SK-N-SH (cell line): ENCODE data around the gene CUEDC1. TPM values are rescaled to one million over a fixed set of nuclear protein-coding genes. Genes with fewer than 3 reads are reported as not detected.
"Not testable (repeated sequence)": the region's sequence is repeated elsewhere in the genome, so short reads cannot be mapped to it uniquely, and the experiment has no call there.

Experiments
- CTCF ChIA-PET: fragments of 300-600, 350-600 bp; formaldehyde crosslinking; extraction: SDS; loops from one replicate; lab custom pipeline; 2021; lab: Yijun Ruan, JAX
- POLR2A ChIA-PET: fragments of 350-600 bp; sonication (Branson Sonifier 250); formaldehyde crosslinking; extraction: SDS; loops from one replicate; lab custom pipeline; 2020; ENCODE audit warnings: antibody characterized with exemption, inconsistent platforms; lab: Yijun Ruan, JAX
- DNase-seq: peaks from one replicate; pipeline ENCODE4 v3.0.0; 2012
- H2AFZ ChIP-seq: fragments of 200-600 bp; sonication (generic); 2 replicates; pipeline ENCODE4 v1.8.1; 2016; ENCODE audit warnings: antibody characterized with exemption, mild to moderate bottlenecking, low read depth
- H3F3A ChIP-seq: fragments of 200-600 bp; sonication (generic); replicated peaks from 2 replicates; pipeline ENCODE3; 2016; ENCODE audit warnings: antibody characterized with exemption, mild to moderate bottlenecking; ENCODE audit not compliant: insufficient read depth
- H3K27ac ChIP-seq, 2 experiments: fragments of 200-500 bp in 1 of 2; fragments of 200-600 bp in 1 of 2; sonication (Bioruptor generic) in 1 of 2; sonication (generic), shearing (Covaris generic) in 1 of 2; 2 replicates each; pipeline versions ENCODE4 v1.5.1 to v1.6.1; 2014 to 2016; ENCODE audit warnings: low read depth in 2 of 2, inconsistent platforms in 1 of 2, low read length in 1 of 2, mild to moderate bottlenecking in 1 of 2, mixed read lengths in 1 of 2
- H3K27me3 ChIP-seq: fragments of 200-600 bp; sonication (generic), shearing (Covaris generic); 2 replicates; pipeline ENCODE4 v1.6.1; 2016; ENCODE audit warnings: mixed run types; ENCODE audit not compliant: insufficient read depth
- H3K36me3 ChIP-seq, 2 experiments: fragments of 200-500 bp in 1 of 2; fragments of 200-600 bp in 1 of 2; sonication (Bioruptor generic) in 1 of 2; sonication (generic) in 1 of 2; replicated peaks in 1 of 2; 2 replicates each; pipeline versions ENCODE3 to v1.5.1; 2014 to 2016; ENCODE audit warnings: low read length in 1 of 2, mild to moderate bottlenecking in 1 of 2; ENCODE audit not compliant: insufficient read depth in 2 of 2, control insufficient read depth in 1 of 2
- H3K4me1 ChIP-seq, 2 experiments: fragments of 200-500 bp in 1 of 2; fragments of 200-600 bp in 1 of 2; sonication (Bioruptor generic) in 1 of 2; sonication (generic), shearing (Covaris generic) in 1 of 2; 2 replicates each; pipeline versions ENCODE4 v1.5.1 to v1.6.1; 2014 to 2016; ENCODE audit warnings: low read depth in 1 of 2, low read length in 1 of 2, mixed run types in 1 of 2; ENCODE audit not compliant: insufficient read depth in 2 of 2, control insufficient read depth in 1 of 2
- H3K4me2 ChIP-seq: fragments of 200-600 bp; sonication (generic), shearing (Covaris generic); 2 replicates; pipeline ENCODE4 v1.6.1; 2017; ENCODE audit warnings: mixed run types
- H3K4me3 ChIP-seq, 2 experiments: fragments of 200-500 bp in 1 of 2; fragments of 200-600 bp in 1 of 2; sonication (Bioruptor generic) in 1 of 2; sonication (generic), shearing (Covaris generic) in 1 of 2; 2 replicates each; pipeline versions ENCODE4 v1.5.1 to v1.8.1; 2014 to 2016; ENCODE audit warnings: low read depth in 2 of 2, inconsistent platforms in 1 of 2, low read length in 1 of 2, mild to moderate bottlenecking in 1 of 2, mixed read lengths in 1 of 2, moderate library complexity in 1 of 2
- H3K79me2 ChIP-seq: fragments of 200-600 bp; sonication (generic); 2 replicates; pipeline ENCODE4 v1.8.1; 2017; ENCODE audit warnings: mild to moderate bottlenecking; ENCODE audit not compliant: insufficient read depth
- H3K9ac ChIP-seq: fragments of 200-600 bp; sonication (generic); 2 replicates; pipeline ENCODE4 v1.6.1; 2017; ENCODE audit warnings: mixed run types
- H3K9me2 ChIP-seq: fragments of 200-600 bp; sonication (generic); 2 replicates; pipeline ENCODE4 v1.6.1; 2017; ENCODE audit warnings: mixed run types
- H3K9me3 ChIP-seq: fragments of 200-600 bp; sonication (generic); 2 replicates; pipeline ENCODE4 v1.6.1; 2017; ENCODE audit warnings: mixed run types, mild to moderate bottlenecking, moderate library complexity
- H4K20me1 ChIP-seq: fragments of 200-600 bp; sonication (generic); 2 replicates; pipeline ENCODE4 v1.6.1; 2017; ENCODE audit warnings: mild to moderate bottlenecking, mixed run types; ENCODE audit not compliant: insufficient read depth
- ELF1 ChIP-seq: IDR thresholded peaks from 2 replicates; pipeline ENCODE4 v1.4.0; 2012
- EZH2phosphoT487 ChIP-seq: fragments of 200-600 bp; sonication (generic); IDR thresholded peaks from 2 replicates; pipeline ENCODE4 v1.6.1; 2017; ENCODE audit warnings: low read depth, mixed run types, mild to moderate bottlenecking, antibody characterized with exemption, moderate library complexity, borderline replicate concordance
- FOSL2 ChIP-seq: IDR thresholded peaks from 2 replicates; pipeline ENCODE4 v1.4.0; 2012; ENCODE audit warnings: low read depth, mild to moderate bottlenecking, moderate library complexity, borderline replicate concordance
- GABPA ChIP-seq: IDR thresholded peaks from 2 replicates; pipeline ENCODE4 v1.4.0; 2012; ENCODE audit warnings: low read depth, mild to moderate bottlenecking
- MEF2A ChIP-seq: IDR thresholded peaks from 2 replicates; pipeline ENCODE4 v1.4.0; 2012; ENCODE audit warnings: low read depth, borderline replicate concordance
- MXI1 ChIP-seq: IDR thresholded peaks from 2 replicates; pipeline ENCODE4 v1.6.1; 2012; ENCODE audit warnings: mild to moderate bottlenecking, low read depth, low read length, improper control_type of control experiment
- NRF1 ChIP-seq: IDR thresholded peaks from 2 replicates; pipeline ENCODE4 v1.6.1; 2012; ENCODE audit warnings: low read depth, mild to moderate bottlenecking, low read length
- PBX3 ChIP-seq: IDR thresholded peaks from 2 replicates; pipeline ENCODE4; 2012
- RAD21 ChIP-seq: IDR thresholded peaks from 2 replicates; pipeline ENCODE4 v1.6.1; 2012; ENCODE audit warnings: mild to moderate bottlenecking, low read length
- TCF12 ChIP-seq: IDR thresholded peaks from 2 replicates; pipeline ENCODE4 v1.4.0; 2012
- YY1 ChIP-seq: IDR thresholded peaks from 2 replicates; pipeline ENCODE4 v1.4.0; 2012; ENCODE audit warnings: low read depth, mild to moderate bottlenecking
- ZBTB33 ChIP-seq: IDR thresholded peaks from 2 replicates; pipeline ENCODE4 v1.4.0; 2012; ENCODE audit warnings: low read depth, borderline replicate concordance
- WGBS: methylation state at CpG from one replicate; pipeline ENCODE4 v1.1.6; 2017; ENCODE audit warnings: low lambda C conversion rate; 5-methylcytosine and 5-hydroxymethylcytosine counted together
- polyA plus RNA-seq, 3 experiments: library from polyadenylated mRNA; depleted of rRNA; stranded (reverse); fragments of >200 nt; gene quantifications; 2 replicates each; pipeline ENCODE4 v1.2.3, GENCODE V29; 2012

Gene CUEDC1
- polyA plus RNA-seq, 1 of the 3 experiments (the other 2 are of a cell fraction), result 58.9 TPM

- WGBS, result 87% methylated on average over 23 of the region's 32 CpGs
Measured at GRCh38 chr17:57846056-57846945, 108.9 kb downstream of the CUEDC1 start.

GRCh38 chr17:57842280-57842679 lies 112.9 kb downstream of the CUEDC1 start:
- no peak overlapping the region for H2AFZ ChIP-seq
- 100% methylated on average over 1 of the region's 1 CpG for WGBS
- no peaks in the 10 kb centered on the region for H3K4me1 ChIP-seq
- H3K9me3 ChIP-seq, result no peaks in the 10 kb centered on the region
- H3F3A ChIP-seq, result peaks cover 10% of the 10 kb centered on the region
- H3K9ac ChIP-seq, result no peak overlapping the region
- H3K4me3 ChIP-seq, result no peak overlapping the region
- CTCF ChIA-PET, result interaction anchor here (2.8 to 5.1 kb wide), 2 partner anchors 9 to 59 kb away, joined by 8 to 56 read pairs; no protein-coding TSS in a partner anchor
- H3K9me2 ChIP-seq, result no peaks in the 10 kb centered on the region
- POLR2A ChIA-PET, result interaction anchor here (0.6 kb wide), 1 partner anchor 238 kb away, joined by 3 read pairs; no protein-coding TSS in a partner anchor
- H3K79me2 ChIP-seq, result peaks cover 40% of the 10 kb centered on the region
- H3K27ac ChIP-seq, result no peak overlapping the region
- H3K36me3 ChIP-seq, result peaks cover 49 to 70% of the 10 kb centered on the region in 2 experiments
- TF ChIP-seq EZH2phosphoT487 (no peak), TCF12 (no peak), GABPA (no peak), PBX3 (no peak), FOSL2 (no peak), ZBTB33 (no peak), YY1 (no peak), ELF1 (no peak), NRF1 (no peak), RAD21 (no peak), MEF2A (no peak), MXI1 (no peak)
- peaks cover 6% of the 10 kb centered on the region for H4K20me1 ChIP-seq
- H3K27me3 ChIP-seq, result no peaks in the 10 kb centered on the region
- H3K4me2 ChIP-seq, result no peak overlapping the region
- DNase-seq, result no peak

More at GRCh38 chr17:57846056-57846945, 108.9 kb downstream of the CUEDC1 start:
- H3K4me3 ChIP-seq, H3K9me3 ChIP-seq, H3F3A ChIP-seq, H3K9ac ChIP-seq, H3K27ac ChIP-seq, H2AFZ ChIP-seq, POLR2A ChIA-PET, DNase-seq, H3K27me3 ChIP-seq, H3K4me2 ChIP-seq, H4K20me1 ChIP-seq, H3K9me2 ChIP-seq: not testable (repeated sequence)
- H3K79me2 ChIP-seq, result peaks cover 74% of the 10 kb centered on the region
- H3K4me1 ChIP-seq, result peaks cover 0 to 16% of the 10 kb centered on the region in 2 experiments; a peak in 3 of 4 replicates
- CTCF ChIA-PET, result interaction anchor here (1.2 to 5.1 kb wide), 2 partner anchors 13 to 63 kb away, joined by 6 to 56 read pairs; no protein-coding TSS in a partner anchor
- peaks cover 18 to 48% of the 10 kb centered on the region in 2 experiments for H3K36me3 ChIP-seq
